ENCODE results near the gene IFIT2.

Gene IFIT2

GRCh38 chr10:89270153-89270483, 31.7 kb upstream of the IFIT2 start:
- H3K4me3 ChIP-seq (ENCODE audit: low read depth, low read length) = no peak overlapping the region
- DNase-seq (ENCODE audit: low read depth) = no peak
- in situ Hi-C loops (cut with HindIII; ENCODE audit: low sequenced_read_pairs) = no loop called here
- no peak for TF ChIP-seq CTCF (IDR thresholded peaks at IDR 0.05; ENCODE audit: low read depth, low read length, missing control alignments)

GRCh38 chr10:89271532-89271931, 30.3 kb upstream of the IFIT2 start:
- TF ChIP-seq CTCF (IDR thresholded peaks at IDR 0.05; ENCODE audit: low read depth, low read length, missing control alignments) = no peak
- H3K4me3 ChIP-seq (ENCODE audit: low read depth, low read length) = no peak overlapping the region
- DNase-seq (ENCODE audit: low read depth) = no peak
- in situ Hi-C loops (cut with HindIII; ENCODE audit: low sequenced_read_pairs) = no loop called here

DNA sequence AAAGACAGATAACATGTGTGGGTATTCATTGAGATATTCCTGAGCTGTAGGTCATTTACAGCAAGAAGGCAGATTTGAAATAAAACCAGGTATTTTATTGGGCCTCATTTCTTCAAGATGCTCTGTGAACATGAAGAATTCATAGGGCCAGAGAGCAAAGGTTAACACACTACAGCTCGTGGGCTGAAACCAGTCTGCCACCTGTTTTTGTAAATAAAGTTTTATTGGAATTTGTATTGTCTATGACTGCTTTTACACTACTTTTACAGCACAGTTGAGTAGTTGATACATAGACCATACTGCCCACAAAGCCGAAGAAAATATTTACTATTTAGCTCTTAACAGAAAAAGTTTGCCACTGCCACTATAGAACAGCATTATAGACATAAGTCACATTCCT, 28.2 kb upstream of the IFIT2 start:
- DNase-seq (ENCODE audit: low read depth) = no peak
- in situ Hi-C loops (cut with HindIII; ENCODE audit: low sequenced_read_pairs) = no loop called here
- H3K4me3 ChIP-seq (ENCODE audit: low read depth, low read length) = no peak overlapping the region
- TF ChIP-seq CTCF (IDR thresholded peaks at IDR 0.05; ENCODE audit: low read depth, low read length, missing control alignments) = no peak

DNA sequence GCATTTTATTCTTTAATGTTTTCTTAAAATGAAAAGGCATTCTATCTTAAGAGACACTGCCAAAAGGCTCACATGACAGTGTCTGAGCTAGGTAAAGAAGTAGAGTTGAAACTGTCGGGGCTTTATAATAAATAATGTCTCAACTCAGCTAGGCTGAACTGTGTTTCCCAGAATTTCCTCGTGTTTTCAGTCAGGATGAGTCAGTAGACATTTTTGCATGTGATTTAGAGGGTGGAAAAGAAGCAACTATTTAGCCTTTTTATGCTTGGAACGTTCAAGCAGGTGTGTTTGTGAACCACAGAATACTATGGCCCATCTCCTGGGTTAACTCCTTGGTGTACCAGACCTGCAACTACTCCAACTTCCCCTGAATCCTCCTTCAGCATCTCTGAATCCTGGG, 26.9 kb upstream of the IFIT2 start:
- TF ChIP-seq CTCF (IDR thresholded peaks at IDR 0.05; ENCODE audit: low read depth, low read length, missing control alignments) = no peak
- no peak overlapping the region for H3K4me3 ChIP-seq (ENCODE audit: low read depth, low read length)
- in situ Hi-C loops (cut with HindIII; ENCODE audit: low sequenced_read_pairs) = no loop called here

DNA sequence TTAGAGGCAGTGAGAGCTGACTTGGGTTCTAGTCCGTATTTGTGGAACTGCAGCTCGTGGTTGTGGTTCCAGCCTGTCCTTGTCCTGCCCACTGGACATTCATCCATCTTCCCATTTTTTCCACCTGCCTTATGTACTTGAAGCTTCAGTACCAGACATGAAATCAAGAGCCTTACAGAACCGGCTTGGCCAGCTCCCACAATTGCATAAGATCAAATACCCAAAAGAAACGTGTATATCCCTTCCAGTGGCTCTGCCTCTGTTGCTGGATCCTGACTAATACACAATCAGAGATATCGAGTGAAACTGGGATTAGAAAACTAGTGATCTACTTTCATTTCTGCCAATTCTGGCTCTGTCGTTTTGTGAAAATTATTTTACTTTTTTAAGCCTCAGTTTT, 26.5 kb upstream of the IFIT2 start:
- no peak for DNase-seq (ENCODE audit: low read depth)
- H3K4me3 ChIP-seq (ENCODE audit: low read depth, low read length) = no peak overlapping the region
- in situ Hi-C loops (cut with HindIII; ENCODE audit: low sequenced_read_pairs) = no loop called here
- TF ChIP-seq CTCF (IDR thresholded peaks at IDR 0.05; ENCODE audit: low read depth, low read length, missing control alignments) = no peak

More for the DNA sequence above, 26.9 kb upstream of the IFIT2 start:
- DNase-seq (ENCODE audit: low read depth) = peak; percentile 32

DNA sequence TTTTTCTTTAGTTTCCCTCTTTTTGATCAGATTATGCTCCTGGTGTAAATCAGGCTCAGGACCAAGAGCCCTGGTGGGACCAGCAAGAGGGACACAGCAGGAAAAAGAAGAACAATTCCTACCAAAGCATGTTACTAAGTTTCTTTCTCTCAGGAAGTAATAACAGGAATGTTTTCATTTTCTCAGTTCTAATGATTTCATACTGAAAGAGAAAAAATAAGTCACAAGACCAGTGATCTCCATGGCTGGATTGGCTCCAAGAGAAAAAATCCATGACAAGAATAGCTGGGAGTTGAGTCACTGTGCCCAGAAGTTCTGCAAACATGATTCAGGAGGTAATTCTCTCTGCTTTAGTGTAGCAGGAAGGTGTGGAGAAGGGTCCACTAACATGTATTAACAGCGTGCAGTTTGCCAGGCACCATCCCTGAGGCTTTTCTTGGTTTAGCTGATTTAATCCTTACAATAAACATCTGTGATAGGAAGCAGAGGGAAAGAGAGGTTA, 23.8 kb upstream of the IFIT2 start:
- peak; percentile 98 for DNase-seq (ENCODE audit: low read depth)
- no peak for TF ChIP-seq CTCF (IDR thresholded peaks at IDR 0.05; ENCODE audit: low read depth, low read length, missing control alignments)
- H3K4me3 ChIP-seq (ENCODE audit: low read depth, low read length) = no peak overlapping the region
- in situ Hi-C loops (cut with HindIII; ENCODE audit: low sequenced_read_pairs) = no loop called here

- TF ChIP-seq CTCF (IDR thresholded peaks at IDR 0.05; ENCODE audit: low read depth, low read length, missing control alignments) = no peak
- DNase-seq (ENCODE audit: low read depth) = no peak
- H3K4me3 ChIP-seq (ENCODE audit: low read depth, low read length) = no peak overlapping the region
- in situ Hi-C loops (cut with HindIII; ENCODE audit: low sequenced_read_pairs) = no loop called here
Observed at GRCh38 chr10:89278900-89279392, 22.9 kb upstream of the IFIT2 start.

Data from astrocyte of the cerebellum (primary cell).